ENCODE data around the gene OGFOD3.
"Not testable (repeated sequence)": the region's sequence is repeated elsewhere in the genome, so short reads cannot be mapped to it uniquely, and the experiment has no call there.

DNA sequence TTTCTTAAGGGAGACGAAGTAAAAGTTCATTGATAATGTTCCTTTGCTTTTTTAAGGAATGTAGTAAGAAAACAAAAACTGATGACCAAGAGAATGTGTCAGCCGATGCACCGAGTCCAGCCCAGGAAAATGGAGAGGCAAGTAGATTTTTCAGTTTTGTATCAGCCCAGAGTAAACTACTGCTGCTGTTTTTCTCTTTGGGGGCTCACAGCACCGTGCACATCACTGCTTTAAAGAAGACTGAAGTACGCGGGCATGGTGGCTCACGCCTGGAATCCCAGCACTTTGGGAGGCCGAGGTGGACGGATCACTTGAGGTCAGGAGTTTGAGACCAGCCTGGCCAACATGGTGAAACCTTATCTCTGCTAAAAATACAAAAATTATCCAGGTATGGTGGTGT is 41.5 kb upstream of the OGFOD3 start:
- TF ChIP-seq CTCF, POLR2AphosphoS5, POLR2A, EP300 (IDR thresholded peaks at IDR 0.05): not testable (repeated sequence)

Measured in stomach (tissue), 4 donors.